ENCODE data around the gene DISC1.

GRCh38 chr1:231694465-231695077 is 68.0 kb downstream of the DISC1 start:
- TF ChIP-seq CTCF (IDR thresholded peaks at IDR 0.05) (no peak), POLR2A (IDR thresholded peaks at IDR 0.05) (no peak)
